HepG2 (cell line): ENCODE measurements around the gene EVA1A. TPM values are rescaled to one million over a fixed set of nuclear protein-coding genes. Genes with fewer than 3 reads are reported as not detected.

ENCODE experiments used
- HDAC6 ChIP-seq: fragments of 200-600 bp; sonication (generic); IDR thresholded peaks from 2 replicates; pipeline ENCODE4 v1.7.0; 2017; ENCODE audit warnings: mild to moderate bottlenecking, antibody characterized with exemption, low read length, low read depth
- HNRNPK ChIP-seq: fragments of 200-400 bp; formaldehyde crosslinking; IDR thresholded peaks from 2 replicates; pipeline ENCODE4 v1.6.1; 2018; ENCODE audit warnings: low read length, low read depth, moderate library complexity, mild to moderate bottlenecking; ENCODE audit not compliant: poor library complexity, severe bottlenecking
- ZNF230 ChIP-seq: sonication (generic); formaldehyde crosslinking; IDR thresholded peaks from 2 replicates; pipeline ENCODE4 v1.4.0; 2020; ENCODE audit warnings: mild to moderate bottlenecking, missing genetic modification reagents
- ZNF296 ChIP-seq: sonication (generic); formaldehyde crosslinking; conservative IDR thresholded peaks from 2 replicates; pipeline ENCODE4 v1.5.0; 2020; ENCODE audit warnings: mild to moderate bottlenecking, missing genetic modification reagents
- ZNF557 ChIP-seq: sonication (generic); formaldehyde crosslinking; IDR thresholded peaks from 2 replicates; pipeline ENCODE4 v1.4.0; 2020; ENCODE audit warnings: missing genetic modification reagents
- ZSCAN20 ChIP-seq: sonication (generic); formaldehyde crosslinking; IDR thresholded peaks from 2 replicates; pipeline ENCODE4 v1.4.0; 2020; ENCODE audit warnings: missing genetic modification reagents, mild to moderate bottlenecking, borderline replicate concordance
- polyA plus RNA-seq, 8 experiments: library from polyadenylated mRNA; depleted of rRNA in 3 of 8; stranded (reverse) in 7 of 8; unstranded in 1 of 8; fragments of >200 nt; fragmentation: Illumina TruSeq in 4 of 8; extraction: Trizol in 4 of 8; gene quantifications; 2 replicates each; pipeline versions ENCODE4 v1.2.1 to v1.2.3, GENCODE V29; 2011 to 2016; ENCODE audit warnings: low read depth in 4 of 8, missing spikeins in 1 of 8, mixed read lengths in 1 of 8; ENCODE audit not compliant: insufficient read depth in 1 of 8
- total RNA-seq, 5 experiments: library from RNA; depleted of rRNA; stranded (reverse); fragments of >200 nt; fragmentation: Illumina TruSeq; extraction: Trizol; gene quantifications; 2 replicates each; pipeline ENCODE4 v1.2.3, GENCODE V29; 2016; ENCODE audit warnings: low read depth in 1 of 5
- TF ChIP-seq, protein P1 (sequence below): sonication (generic); formaldehyde crosslinking; IDR thresholded peaks from 2 replicates; pipeline ENCODE4 v1.4.0; 2020; ENCODE audit warnings: missing genetic modification reagents, mild to moderate bottlenecking, borderline replicate concordance
- TF ChIP-seq, protein P2 (sequence below): IDR thresholded peaks from 2 replicates; pipeline ENCODE4 v1.6.1; 2016
- TF ChIP-seq, protein P3 (sequence below): sonication (generic); formaldehyde crosslinking; IDR thresholded peaks from 2 replicates; pipeline ENCODE4 v1.4.0; 2020; ENCODE audit warnings: missing genetic modification reagents, low read depth, mild to moderate bottlenecking, borderline replicate concordance
- TF ChIP-seq, protein P4 (sequence below): IDR thresholded peaks from 2 replicates; pipeline ENCODE4 v1.6.1; 2016; ENCODE audit warnings: low read depth, missing genetic modification reagents, missing compliant biosample characterization
- TF ChIP-seq, protein P5 (sequence below): fragments of 450-650 bp; IDR thresholded peaks from 2 replicates; pipeline ENCODE4 v1.6.1; 2017
- TF ChIP-seq, protein P6 (sequence below): sonication (generic); formaldehyde crosslinking; conservative IDR thresholded peaks from 2 replicates; pipeline ENCODE4 v1.8.0; 2022; ENCODE audit warnings: low read depth, missing genetic modification reagents

EVA1A gene
- total and polyA plus RNA-seq, 2 of the 13 experiments (the other 11 are each of a cell fraction or from before 2014, with no cell fraction given): 57.5 to 57.8 TPM

DNA sequence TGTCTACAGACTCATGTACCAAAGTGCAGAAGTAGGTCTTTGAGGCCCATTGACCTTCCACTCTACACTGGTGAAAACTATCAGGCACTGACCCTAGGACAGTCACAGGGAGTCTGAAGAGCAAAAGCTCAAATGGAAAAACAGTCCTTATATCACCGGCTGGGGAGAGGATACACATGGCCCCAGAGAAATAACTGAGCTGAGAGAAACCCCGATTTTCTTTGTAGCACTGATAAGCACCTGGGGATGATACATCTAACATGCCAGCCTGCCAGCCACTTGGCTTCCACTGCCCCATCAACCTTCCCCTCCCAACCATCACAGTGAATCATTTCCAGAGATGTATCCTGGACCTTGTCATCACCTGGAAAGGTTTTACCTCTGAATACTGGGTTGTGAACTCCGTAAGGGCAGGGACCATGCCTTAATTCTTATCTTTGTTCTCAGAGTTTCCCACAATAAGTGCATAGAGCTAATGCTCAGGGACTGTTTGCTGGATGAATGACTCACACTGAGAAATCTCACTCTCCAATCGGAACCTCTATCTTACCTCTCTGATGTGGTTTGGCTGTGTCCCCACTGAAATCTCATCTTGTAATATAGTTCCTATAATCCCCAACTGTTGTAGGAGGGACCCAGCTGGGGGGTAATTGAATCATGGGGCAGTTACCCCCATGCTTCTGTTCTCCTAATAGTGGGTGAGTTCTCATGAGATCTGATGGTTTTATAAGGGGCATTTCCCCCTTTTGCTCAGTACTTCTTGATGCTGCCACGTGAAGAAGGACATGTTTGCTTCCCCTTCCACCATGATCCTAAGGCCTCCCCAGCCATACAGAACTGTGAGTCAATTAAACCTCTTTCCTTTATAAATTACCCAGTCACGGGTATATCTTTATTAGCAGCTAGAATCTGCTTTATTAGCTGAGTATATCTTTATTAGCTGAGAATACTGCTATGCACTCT lies 37.1 kb downstream of the EVA1A start (continued):
- TF ChIP-seq, protein P1, sequence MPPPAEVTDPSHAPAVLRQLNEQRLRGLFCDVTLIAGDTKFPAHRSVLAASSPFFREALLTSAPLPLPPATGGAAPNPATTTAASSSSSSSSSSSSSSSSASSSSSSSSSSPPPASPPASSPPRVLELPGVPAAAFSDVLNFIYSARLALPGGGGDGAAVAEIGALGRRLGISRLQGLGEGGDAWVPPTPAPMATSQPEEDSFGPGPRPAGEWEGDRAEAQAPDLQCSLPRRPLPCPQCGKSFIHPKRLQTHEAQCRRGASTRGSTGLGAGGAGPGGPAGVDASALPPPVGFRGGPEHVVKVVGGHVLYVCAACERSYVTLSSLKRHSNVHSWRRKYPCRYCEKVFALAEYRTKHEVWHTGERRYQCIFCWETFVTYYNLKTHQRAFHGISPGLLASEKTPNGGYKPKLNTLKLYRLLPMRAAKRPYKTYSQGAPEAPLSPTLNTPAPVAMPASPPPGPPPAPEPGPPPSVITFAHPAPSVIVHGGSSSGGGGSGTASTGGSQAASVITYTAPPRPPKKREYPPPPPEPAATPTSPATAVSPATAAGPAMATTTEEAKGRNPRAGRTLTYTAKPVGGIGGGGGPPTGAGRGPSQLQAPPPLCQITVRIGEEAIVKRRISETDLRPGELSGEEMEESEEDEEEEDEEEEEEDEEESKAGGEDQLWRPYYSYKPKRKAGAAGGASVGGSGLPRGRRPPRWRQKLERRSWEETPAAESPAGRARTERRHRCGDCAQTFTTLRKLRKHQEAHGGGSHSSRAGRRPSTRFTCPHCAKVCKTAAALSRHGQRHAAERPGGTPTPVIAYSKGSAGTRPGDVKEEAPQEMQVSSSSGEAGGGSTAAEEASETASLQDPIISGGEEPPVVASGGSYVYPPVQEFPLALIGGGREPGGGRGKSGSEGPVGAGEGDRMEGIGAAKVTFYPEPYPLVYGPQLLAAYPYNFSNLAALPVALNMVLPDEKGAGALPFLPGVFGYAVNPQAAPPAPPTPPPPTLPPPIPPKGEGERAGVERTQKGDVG (CRISPR knock-in tag): no peak; the same call in 1 of the 2 replicates
- TF ChIP-seq, protein P2, sequence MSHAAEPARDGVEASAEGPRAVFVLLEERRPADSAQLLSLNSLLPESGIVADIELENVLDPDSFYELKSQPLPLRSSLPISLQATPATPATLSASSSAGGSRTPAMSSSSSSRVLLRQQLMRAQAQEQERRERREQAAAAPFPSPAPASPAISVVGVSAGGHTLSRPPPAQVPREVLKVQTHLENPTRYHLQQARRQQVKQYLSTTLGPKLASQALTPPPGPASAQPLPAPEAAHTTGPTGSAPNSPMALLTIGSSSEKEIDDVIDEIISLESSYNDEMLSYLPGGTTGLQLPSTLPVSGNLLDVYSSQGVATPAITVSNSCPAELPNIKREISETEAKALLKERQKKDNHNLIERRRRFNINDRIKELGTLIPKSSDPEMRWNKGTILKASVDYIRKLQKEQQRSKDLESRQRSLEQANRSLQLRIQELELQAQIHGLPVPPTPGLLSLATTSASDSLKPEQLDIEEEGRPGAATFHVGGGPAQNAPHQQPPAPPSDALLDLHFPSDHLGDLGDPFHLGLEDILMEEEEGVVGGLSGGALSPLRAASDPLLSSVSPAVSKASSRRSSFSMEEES (CRISPR knock-in tag): peak; percentile 84
- TF ChIP-seq ZSCAN20 (CRISPR knock-in tag) (no peak; the same call in 1 of the 2 replicates), ZNF296 (CRISPR knock-in tag) (no peak), ZNF230 (0 out of 2 replicates have a peak, but pooled peaks have one; percentile 4), ZNF557 (CRISPR knock-in tag) (peak; percentile 17; the same call in 1 of the 2 replicates), HDAC6 (no peak), HNRNPK (no peak)
- TF ChIP-seq, protein P3, sequence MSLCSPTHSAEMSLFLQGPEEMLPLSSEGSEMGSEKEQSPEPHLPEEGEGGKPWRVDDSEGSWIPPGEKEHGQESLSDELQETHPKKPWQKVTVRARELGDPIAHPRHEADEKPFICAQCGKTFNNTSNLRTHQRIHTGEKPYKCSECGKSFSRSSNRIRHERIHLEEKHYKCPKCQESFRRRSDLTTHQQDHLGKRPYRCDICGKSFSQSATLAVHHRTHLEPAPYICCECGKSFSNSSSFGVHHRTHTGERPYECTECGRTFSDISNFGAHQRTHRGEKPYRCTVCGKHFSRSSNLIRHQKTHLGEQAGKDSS (CRISPR knock-in tag): no peak
- TF ChIP-seq, protein P4, sequence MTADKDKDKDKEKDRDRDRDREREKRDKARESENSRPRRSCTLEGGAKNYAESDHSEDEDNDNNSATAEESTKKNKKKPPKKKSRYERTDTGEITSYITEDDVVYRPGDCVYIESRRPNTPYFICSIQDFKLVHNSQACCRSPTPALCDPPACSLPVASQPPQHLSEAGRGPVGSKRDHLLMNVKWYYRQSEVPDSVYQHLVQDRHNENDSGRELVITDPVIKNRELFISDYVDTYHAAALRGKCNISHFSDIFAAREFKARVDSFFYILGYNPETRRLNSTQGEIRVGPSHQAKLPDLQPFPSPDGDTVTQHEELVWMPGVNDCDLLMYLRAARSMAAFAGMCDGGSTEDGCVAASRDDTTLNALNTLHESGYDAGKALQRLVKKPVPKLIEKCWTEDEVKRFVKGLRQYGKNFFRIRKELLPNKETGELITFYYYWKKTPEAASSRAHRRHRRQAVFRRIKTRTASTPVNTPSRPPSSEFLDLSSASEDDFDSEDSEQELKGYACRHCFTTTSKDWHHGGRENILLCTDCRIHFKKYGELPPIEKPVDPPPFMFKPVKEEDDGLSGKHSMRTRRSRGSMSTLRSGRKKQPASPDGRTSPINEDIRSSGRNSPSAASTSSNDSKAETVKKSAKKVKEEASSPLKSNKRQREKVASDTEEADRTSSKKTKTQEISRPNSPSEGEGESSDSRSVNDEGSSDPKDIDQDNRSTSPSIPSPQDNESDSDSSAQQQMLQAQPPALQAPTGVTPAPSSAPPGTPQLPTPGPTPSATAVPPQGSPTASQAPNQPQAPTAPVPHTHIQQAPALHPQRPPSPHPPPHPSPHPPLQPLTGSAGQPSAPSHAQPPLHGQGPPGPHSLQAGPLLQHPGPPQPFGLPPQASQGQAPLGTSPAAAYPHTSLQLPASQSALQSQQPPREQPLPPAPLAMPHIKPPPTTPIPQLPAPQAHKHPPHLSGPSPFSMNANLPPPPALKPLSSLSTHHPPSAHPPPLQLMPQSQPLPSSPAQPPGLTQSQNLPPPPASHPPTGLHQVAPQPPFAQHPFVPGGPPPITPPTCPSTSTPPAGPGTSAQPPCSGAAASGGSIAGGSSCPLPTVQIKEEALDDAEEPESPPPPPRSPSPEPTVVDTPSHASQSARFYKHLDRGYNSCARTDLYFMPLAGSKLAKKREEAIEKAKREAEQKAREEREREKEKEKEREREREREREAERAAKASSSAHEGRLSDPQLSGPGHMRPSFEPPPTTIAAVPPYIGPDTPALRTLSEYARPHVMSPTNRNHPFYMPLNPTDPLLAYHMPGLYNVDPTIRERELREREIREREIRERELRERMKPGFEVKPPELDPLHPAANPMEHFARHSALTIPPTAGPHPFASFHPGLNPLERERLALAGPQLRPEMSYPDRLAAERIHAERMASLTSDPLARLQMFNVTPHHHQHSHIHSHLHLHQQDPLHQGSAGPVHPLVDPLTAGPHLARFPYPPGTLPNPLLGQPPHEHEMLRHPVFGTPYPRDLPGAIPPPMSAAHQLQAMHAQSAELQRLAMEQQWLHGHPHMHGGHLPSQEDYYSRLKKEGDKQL (CRISPR knock-in tag): peak; percentile 89
- TF ChIP-seq, protein P5, sequence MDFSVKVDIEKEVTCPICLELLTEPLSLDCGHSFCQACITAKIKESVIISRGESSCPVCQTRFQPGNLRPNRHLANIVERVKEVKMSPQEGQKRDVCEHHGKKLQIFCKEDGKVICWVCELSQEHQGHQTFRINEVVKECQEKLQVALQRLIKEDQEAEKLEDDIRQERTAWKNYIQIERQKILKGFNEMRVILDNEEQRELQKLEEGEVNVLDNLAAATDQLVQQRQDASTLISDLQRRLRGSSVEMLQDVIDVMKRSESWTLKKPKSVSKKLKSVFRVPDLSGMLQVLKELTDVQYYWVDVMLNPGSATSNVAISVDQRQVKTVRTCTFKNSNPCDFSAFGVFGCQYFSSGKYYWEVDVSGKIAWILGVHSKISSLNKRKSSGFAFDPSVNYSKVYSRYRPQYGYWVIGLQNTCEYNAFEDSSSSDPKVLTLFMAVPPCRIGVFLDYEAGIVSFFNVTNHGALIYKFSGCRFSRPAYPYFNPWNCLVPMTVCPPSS: no peak
- TF ChIP-seq, protein P6, sequence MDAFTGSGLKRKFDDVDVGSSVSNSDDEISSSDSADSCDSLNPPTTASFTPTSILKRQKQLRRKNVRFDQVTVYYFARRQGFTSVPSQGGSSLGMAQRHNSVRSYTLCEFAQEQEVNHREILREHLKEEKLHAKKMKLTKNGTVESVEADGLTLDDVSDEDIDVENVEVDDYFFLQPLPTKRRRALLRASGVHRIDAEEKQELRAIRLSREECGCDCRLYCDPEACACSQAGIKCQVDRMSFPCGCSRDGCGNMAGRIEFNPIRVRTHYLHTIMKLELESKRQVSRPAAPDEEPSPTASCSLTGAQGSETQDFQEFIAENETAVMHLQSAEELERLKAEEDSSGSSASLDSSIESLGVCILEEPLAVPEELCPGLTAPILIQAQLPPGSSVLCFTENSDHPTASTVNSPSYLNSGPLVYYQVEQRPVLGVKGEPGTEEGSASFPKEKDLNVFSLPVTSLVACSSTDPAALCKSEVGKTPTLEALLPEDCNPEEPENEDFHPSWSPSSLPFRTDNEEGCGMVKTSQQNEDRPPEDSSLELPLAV (CRISPR knock-in tag): no peak
